Fibroblast of lung (primary cell): ENCODE results near the gene KIAA1958. TPM values are rescaled to one million over a fixed set of nuclear protein-coding genes. Genes with fewer than 3 reads are reported as not detected.

Experiments used
- DNase-seq, 2 donors: peaks; one replicate each; pipeline versions ENCODE4 v3.0.0 to v3.0.0-alpha.2; 2010; ENCODE audit warnings: low read depth in 2 of 2
- H2AFZ ChIP-seq: 2 replicates; pipeline ENCODE4 v1.5.1; 2012; ENCODE audit warnings: low read length, control low read depth, inconsistent platforms
- H3K27ac ChIP-seq: 2 replicates; pipeline ENCODE4 v1.5.1; 2011; ENCODE audit warnings: low read length, control low read depth; ENCODE audit not compliant: insufficient read depth
- H3K27me3 ChIP-seq: 2 replicates; pipeline ENCODE4 v1.5.1; 2011; ENCODE audit warnings: mild to moderate bottlenecking, low read length; ENCODE audit not compliant: control insufficient read depth, insufficient read depth
- H3K36me3 ChIP-seq: 2 replicates; pipeline ENCODE4 v1.5.1; 2011; ENCODE audit warnings: low read length; ENCODE audit not compliant: control insufficient read depth, insufficient read depth
- H3K4me1 ChIP-seq: 2 replicates; pipeline ENCODE4 v1.5.1; 2011; ENCODE audit warnings: low read length; ENCODE audit not compliant: control insufficient read depth, insufficient read depth; ENCODE audit errors: extremely low read depth
- H3K4me2 ChIP-seq: 2 replicates; pipeline ENCODE4 v1.5.1; 2011; ENCODE audit warnings: low read length, control low read depth; ENCODE audit not compliant: insufficient read depth; ENCODE audit errors: extremely low read depth
- H3K4me3 ChIP-seq, 4 experiments: fragments of 200-600 bp in 1 of 4; sonication (generic) in 1 of 4; replicated peaks in 1 of 4; 2 replicates each; pipeline ENCODE4 v1.5.1; 2011 to 2016; ENCODE audit warnings: low read length in 4 of 4, low read depth in 3 of 4, mild to moderate bottlenecking in 3 of 4, control low read depth in 2 of 4, inconsistent platforms in 1 of 4, mixed read lengths in 1 of 4; ENCODE audit not compliant: insufficient read depth in 1 of 4; ENCODE audit errors: control extremely low read depth in 1 of 4
- H3K79me2 ChIP-seq: 2 replicates; pipeline ENCODE4 v1.5.1; 2012; ENCODE audit warnings: mild to moderate bottlenecking, low read length, inconsistent platforms; ENCODE audit not compliant: control insufficient read depth, insufficient read depth
- H3K9ac ChIP-seq: 2 replicates; pipeline ENCODE4 v1.5.1; 2011; ENCODE audit warnings: mild to moderate bottlenecking, low read length, control low read depth; ENCODE audit not compliant: insufficient read depth
- H3K9me3 ChIP-seq: 2 replicates; pipeline ENCODE4 v1.5.1; 2012; ENCODE audit warnings: low read depth, low read length; ENCODE audit not compliant: control insufficient read depth, insufficient read depth
- H4K20me1 ChIP-seq: 2 replicates; pipeline ENCODE4 v1.5.1; 2011; ENCODE audit warnings: low read length; ENCODE audit not compliant: control insufficient read depth, insufficient read depth; ENCODE audit errors: extremely low read depth
- EZH2 ChIP-seq: IDR thresholded peaks from 2 replicates; pipeline ENCODE4 v1.5.1; 2012; ENCODE audit warnings: low read length, control low read depth, mild to moderate bottlenecking; ENCODE audit errors: missing control alignments
- polyA plus RNA-seq, 2 donors: library from polyadenylated mRNA; depleted of rRNA in 1 of 2; stranded (reverse) in 1 of 2; unstranded in 1 of 2; fragments of >200 nt; gene quantifications; 2 replicates each; pipeline ENCODE4 v1.2.1, GENCODE V29; 2011 to 2012; ENCODE audit warnings: missing spikeins in 1 of 2
- total RNA-seq: library from RNA; depleted of rRNA; stranded (reverse); fragments of >200 nt; gene quantifications from 2 replicates; pipeline ENCODE4 v1.2.1, GENCODE V29; 2014
- TF ChIP-seq, protein P1 (sequence below), 2 donors: IDR thresholded peaks in 1 of 2; conservative IDR thresholded peaks in 1 of 2; 1 replicate in 1 of 2; 2 replicates in 1 of 2; pipeline ENCODE4 v1.5.1; 2011 to 2012; ENCODE audit warnings: low read length in 2 of 2, control low read depth in 1 of 2, inconsistent platforms in 1 of 2, low read depth in 1 of 2, mild to moderate bottlenecking in 1 of 2

The KIAA1958 gene
- total and polyA plus RNA-seq, 2 donors (not counting 1 experiment from before 2014, with no cell fraction given) = 0.75 to 3.0 TPM

DNA sequence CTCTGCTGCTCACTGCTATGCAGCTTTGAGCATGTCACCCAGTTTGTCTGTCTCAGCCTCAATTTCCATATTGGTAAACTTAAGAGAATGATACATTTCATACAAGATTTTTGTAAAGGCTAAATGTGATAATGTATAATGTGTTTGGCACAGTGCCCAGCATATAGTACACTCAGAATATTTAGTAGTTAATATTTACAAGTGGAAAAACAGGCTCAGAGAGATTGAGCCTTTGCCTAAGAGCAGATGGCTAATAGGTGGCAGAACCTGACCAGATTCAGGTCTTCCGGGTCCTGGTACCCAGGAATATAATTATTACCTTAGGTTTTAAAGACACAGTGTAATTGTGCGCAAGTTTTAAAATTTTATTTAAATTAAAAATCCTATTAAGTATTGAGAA is 46.8 kb upstream of the KIAA1958 start:
- no peak overlapping the region for H3K4me2 ChIP-seq
- H3K9ac ChIP-seq = no peak overlapping the region
- no peak overlapping the region for H3K27ac ChIP-seq
- H3K27me3 ChIP-seq = no peaks in the 10 kb centered on the region
- no peak overlapping the region for H3K4me3 ChIP-seq
- peaks cover 1% of the 10 kb centered on the region for H3K36me3 ChIP-seq
- DNase-seq = no peak
- TF ChIP-seq, protein P1, sequence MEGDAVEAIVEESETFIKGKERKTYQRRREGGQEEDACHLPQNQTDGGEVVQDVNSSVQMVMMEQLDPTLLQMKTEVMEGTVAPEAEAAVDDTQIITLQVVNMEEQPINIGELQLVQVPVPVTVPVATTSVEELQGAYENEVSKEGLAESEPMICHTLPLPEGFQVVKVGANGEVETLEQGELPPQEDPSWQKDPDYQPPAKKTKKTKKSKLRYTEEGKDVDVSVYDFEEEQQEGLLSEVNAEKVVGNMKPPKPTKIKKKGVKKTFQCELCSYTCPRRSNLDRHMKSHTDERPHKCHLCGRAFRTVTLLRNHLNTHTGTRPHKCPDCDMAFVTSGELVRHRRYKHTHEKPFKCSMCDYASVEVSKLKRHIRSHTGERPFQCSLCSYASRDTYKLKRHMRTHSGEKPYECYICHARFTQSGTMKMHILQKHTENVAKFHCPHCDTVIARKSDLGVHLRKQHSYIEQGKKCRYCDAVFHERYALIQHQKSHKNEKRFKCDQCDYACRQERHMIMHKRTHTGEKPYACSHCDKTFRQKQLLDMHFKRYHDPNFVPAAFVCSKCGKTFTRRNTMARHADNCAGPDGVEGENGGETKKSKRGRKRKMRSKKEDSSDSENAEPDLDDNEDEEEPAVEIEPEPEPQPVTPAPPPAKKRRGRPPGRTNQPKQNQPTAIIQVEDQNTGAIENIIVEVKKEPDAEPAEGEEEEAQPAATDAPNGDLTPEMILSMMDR (conservative IDR thresholded peaks at IDR 0.05 in 1 of 2, IDR thresholded peaks at IDR 0.05 in 1 of 2; ENCODE audit: low read depth in 1 of 2, low read length in 2 of 2) = no peak
- TF ChIP-seq EZH2 = no peak
- no peak overlapping the region for H2AFZ ChIP-seq
- H3K4me1 ChIP-seq = no peaks in the 10 kb centered on the region
- no peaks in the 10 kb centered on the region for H3K9me3 ChIP-seq
- H3K79me2 ChIP-seq = no peaks in the 10 kb centered on the region
- H4K20me1 ChIP-seq = no peaks in the 10 kb centered on the region

DNA sequence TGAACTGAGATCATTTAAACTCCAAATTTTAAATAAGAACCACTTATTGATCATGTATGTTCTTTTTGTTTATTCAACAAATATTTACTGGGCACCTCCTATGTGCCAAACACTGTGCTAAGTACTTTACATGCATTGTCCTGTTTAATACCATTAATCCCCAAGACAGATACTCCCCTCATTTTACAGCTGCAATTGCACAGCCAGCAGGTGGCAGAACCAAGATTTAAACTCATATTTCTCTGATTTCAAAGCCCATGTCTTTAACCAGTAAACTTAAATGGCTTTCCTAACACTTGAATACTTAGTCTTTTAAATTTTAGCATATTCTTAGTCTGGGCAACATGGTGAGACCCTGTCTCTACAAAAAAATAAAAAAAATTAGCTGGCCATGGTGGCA is 43.4 kb upstream of the KIAA1958 start:
- Histone ChIP-seq H3K9me3 (no peaks in the 10 kb centered on the region), H4K20me1 (no peaks in the 10 kb centered on the region), H3K4me3 (no peak overlapping the region), H3K4me2 (no peak overlapping the region), H3K4me1 (peaks cover 2% of the 10 kb centered on the region), H3K27ac (no peak overlapping the region), H3K9ac (no peak overlapping the region), H3K27me3 (no peaks in the 10 kb centered on the region), H3K36me3 (peaks cover 3% of the 10 kb centered on the region), H2AFZ (no peak overlapping the region), H3K79me2 (no peaks in the 10 kb centered on the region)
- TF ChIP-seq, protein P1 (conservative IDR thresholded peaks at IDR 0.05 in 1 of 2, IDR thresholded peaks at IDR 0.05 in 1 of 2; ENCODE audit: low read depth in 1 of 2, low read length in 2 of 2) = peak; percentile 43 to 56
- TF ChIP-seq EZH2 = no peak
- peak; percentile 16 to 37 for DNase-seq

GRCh38 chr9:112443636-112444035 is 43.0 kb upstream of the KIAA1958 start:
- H3K4me1 ChIP-seq = peaks cover 2% of the 10 kb centered on the region
- no peak overlapping the region for H3K4me2 ChIP-seq
- DNase-seq = no peak
- no peaks in the 10 kb centered on the region for H3K27me3 ChIP-seq
- no peak overlapping the region for H3K4me3 ChIP-seq
- no peaks in the 10 kb centered on the region for H4K20me1 ChIP-seq
- no peak overlapping the region for H2AFZ ChIP-seq
- H3K79me2 ChIP-seq = no peaks in the 10 kb centered on the region
- H3K9me3 ChIP-seq = no peaks in the 10 kb centered on the region
- no peak overlapping the region for H3K27ac ChIP-seq
- H3K36me3 ChIP-seq = peaks cover 3% of the 10 kb centered on the region
- no peak overlapping the region for H3K9ac ChIP-seq
- TF ChIP-seq, protein P1 (conservative IDR thresholded peaks at IDR 0.05 in 1 of 2, IDR thresholded peaks at IDR 0.05 in 1 of 2; ENCODE audit: low read depth in 1 of 2, low read length in 2 of 2) = no peak
- TF ChIP-seq EZH2 = no peak
